GM11168 (cell line): ENCODE measurements around the gene ALDH1A3.

Experiments used
- in situ Hi-C: fragments of 300-500 bp; cut with MboI; formaldehyde crosslinking; loops from one replicate; pipeline ENCODE4 v1.12.0; 2022; ENCODE audit warnings: low sequenced_read_pairs; ENCODE audit not compliant: unreplicated experiment

ALDH1A3 gene

DNA sequence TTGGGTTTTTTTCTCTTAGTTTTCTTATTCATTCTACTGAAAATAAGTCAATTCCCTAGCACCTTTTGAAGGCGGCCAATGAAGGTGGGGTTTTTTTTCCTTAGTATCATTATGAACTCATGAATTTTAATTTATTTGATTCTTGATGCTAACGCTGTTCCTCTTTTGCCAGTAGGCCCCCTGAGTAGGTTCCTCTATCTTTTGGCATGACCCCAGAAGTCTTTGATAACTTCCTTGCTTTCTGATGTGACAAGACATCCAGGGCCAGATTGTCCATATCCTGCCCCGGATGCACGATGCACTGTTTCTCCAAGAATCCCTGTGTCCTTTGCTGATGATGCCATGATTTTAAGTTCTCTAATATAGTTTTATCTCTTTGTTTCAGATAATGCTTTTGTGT is 60.2 kb downstream of the ALDH1A3 start:
- in situ Hi-C loops: no loop called here

DNA sequence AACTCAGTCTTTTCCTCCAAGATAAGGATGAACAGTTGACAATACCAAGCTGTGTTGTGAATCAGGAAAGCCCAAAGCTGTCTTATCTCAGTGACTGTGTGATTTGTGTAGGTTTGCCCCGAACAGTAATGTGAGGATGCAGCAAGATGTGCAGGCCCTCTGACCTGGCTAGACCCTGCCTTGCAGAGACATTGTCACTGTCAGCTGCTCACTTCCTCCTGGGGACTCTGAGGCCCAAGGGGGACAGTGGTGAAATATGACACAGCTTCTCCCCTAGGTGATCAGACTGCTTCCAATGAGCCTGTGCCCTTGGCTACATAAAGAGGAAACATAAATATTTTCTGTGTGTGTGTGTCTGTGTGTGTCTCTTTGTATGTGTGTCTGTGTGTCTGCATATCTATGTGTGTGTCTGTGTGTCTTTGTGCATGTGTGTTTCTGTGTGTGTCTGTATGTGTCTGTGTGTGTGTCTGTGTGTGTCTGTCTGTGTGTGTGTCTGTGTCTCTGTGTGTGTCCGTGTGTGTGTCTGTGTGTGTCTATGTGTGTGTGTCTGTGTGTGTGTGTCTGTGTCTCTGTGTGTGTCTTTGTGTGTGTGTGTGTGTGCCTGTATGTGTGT is 61.2 kb downstream of the ALDH1A3 start:
- in situ Hi-C loops: no loop called here

DNA sequence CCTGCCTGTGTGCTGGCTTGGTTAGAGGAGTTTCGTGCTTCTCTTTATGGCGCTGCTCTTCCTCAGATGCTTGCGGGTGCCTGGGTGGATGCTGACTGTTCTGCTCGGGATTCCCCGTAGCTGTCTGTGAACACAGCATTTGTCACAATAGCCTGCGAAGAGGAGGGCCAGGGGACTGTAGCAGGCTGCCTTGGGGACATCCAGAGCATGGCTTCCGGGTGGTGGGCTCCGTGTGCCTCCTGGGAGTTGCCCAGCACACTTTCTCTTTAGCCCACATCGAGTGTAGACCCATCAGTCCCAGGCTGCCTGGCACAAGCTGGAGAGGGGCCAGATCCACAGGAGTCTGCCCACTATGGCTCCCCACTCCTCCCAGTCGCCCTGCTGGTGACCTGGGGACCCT is 61.9 kb downstream of the ALDH1A3 start:
- in situ Hi-C loops: no loop called here

DNA sequence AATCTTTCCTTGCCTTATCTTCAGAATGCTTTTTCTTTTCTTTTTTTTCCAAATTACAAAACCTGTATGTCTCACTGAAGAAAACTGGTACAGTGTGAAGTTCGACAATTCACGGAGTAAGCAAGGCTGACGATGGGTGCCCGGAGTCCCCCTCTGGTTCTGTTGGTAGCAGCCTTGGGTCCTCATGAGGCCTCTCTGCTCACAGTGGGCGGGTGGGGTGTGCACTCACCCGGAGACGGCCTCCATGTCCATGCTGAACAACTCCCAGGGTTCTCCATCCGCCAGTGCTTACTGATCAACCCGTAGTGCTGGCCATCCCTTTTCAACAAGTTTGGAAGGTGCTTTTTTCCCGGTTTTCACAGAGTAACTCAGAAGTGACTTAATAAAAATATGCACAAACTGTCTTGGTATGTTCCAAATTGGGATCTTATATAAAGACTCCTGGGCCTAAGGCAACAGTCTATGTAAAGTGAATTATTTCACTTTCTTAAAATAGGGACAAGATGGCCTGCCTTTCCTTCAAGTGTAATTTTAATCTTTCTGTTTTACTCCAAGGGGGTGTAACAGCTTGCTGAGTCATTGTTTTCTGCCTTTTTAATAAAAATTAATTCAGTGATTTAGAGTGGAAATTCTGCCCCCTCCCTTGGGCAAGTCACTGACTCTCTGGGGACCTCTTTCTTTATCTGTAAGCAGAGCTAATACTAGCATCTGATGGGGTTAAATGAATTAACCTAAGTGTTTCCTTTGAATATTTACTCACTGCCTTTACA is 63.2 kb downstream of the ALDH1A3 start:
- in situ Hi-C loops: no loop called here

DNA sequence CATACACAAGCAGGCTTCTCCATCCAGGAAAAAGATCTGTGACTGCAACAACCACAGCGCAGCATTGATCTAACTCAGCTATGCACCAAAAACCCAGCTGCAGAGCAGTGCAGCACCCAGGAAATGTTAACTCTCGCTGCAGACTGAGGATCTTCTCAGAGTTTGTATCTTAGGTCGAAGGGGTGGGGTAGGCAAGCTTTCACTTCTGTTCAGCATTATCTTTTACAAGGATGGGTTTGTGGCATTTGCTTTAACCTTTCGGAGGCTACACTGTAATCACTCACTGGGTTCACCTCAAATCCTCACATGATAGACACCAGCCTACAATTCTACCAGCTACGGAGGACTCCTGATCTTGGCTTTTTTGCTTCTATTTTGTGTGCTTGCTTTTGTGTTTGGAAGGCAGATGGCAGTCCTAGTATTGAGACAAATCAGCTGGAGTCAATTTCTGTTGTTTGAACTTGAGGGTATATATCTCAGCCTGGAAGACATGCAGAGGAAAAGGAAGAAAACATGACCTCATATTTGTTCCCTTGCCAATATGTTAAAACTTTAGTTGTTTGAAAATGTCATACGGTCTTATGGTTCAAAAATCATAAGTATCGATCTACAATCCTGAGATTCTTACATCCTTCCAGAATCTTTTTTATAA is 64.7 kb downstream of the ALDH1A3 start:
- in situ Hi-C loops: no loop called here

DNA sequence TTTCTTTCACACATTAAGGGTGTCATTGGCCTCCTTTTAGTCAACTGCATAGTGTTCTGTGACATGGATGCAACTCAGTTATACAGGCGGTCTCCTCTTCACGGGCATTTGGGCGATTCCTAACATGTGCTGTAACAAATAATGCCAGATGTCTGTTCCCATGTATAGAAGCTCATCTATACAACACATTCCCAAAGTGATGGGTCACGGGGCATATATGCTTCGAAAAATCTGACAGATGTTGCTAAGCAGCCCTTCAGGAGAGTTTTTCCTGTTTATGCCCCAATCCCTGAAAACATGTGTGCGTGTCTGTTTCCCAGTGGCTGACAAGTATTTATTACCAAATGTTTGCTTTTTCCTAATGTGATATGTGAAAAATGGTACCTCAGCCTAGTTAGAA is 65.4 kb downstream of the ALDH1A3 start:
- in situ Hi-C loops: no loop called here

DNA sequence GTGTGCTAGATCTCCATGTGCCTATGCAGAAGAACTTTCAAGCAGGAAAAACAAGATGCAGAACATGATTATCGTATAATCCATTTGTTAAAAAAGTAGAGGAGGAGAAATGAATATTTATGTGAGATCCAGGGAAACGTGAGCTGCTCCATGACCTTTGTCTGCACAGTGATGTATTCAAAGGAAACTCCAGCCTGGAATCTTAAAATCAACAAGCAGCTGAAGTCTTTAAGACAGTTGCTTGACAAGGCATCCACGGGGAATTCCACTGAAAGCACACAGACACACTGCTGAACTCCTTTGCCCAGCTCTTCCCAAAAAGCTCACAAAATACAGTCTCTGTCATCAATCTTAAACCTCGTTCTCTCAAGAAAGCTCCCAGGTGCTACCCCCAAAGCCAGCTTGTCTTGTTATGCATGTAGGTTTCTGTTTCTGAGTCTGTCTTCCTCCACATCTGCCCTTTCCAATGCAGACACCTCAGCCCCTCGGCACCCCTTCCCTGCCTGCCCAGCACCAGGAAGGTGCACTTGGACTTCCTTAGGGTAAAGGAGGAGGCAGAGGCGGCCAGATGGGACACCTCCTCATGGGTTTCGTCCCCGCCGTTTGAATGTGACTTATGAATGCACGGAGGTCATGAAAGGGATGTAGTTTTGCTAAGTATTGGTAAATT is 68.3 kb downstream of the ALDH1A3 start:
- in situ Hi-C loops: no loop called here

DNA sequence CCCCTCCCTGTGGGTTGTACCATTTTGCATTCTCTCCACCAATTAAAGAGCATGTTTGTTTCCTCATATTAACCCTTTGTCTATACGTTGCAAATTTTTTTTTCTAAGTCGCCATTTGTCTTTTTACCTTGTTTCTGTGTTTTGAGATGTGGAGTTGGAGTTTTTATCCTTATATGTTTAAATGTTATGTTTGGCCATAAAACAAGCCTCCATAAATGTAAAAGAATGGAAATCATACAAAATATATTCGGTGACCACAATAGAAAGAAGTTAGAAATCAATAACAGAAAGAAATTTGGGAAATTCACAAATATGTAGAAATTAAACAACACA is 68.8 kb downstream of the ALDH1A3 start:
- in situ Hi-C loops: no loop called here

DNA sequence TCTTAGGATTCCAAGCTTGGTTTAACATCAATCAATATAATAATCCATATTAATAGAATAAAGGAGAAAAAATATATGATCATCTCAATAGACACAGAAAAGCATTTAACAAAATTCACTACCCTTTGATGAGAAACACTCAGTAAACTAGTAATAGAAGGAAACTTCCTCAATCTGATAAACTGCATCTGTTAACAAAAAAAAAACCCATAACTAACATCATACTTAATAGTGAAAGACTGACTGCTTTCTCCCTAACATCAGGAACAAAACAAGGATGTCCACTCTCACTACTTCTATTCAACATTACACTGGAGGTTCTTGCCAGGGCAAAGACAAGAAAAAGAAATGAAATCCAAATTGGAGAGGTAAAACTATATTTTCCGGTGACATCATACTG is 70.1 kb downstream of the ALDH1A3 start:
- in situ Hi-C loops: no loop called here

DNA sequence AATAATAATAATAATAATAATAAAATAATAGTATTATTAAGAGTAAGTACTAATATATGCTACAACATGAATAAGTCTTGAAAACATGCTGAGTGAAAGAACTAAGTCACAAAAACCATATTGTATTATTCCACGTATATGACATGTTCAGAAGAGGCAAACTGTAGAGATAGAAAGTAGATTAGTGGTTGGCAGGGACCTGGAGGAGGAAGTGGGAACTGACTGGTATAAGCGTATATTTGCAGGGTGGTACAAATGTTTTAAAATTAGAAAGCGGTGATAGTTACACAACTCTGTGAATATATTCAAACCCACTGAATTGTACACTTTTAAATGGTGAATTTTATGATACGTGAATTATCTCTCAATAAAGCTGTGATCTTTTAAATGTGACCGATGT is 72.3 kb downstream of the ALDH1A3 start:
- in situ Hi-C loops: no loop called here

DNA sequence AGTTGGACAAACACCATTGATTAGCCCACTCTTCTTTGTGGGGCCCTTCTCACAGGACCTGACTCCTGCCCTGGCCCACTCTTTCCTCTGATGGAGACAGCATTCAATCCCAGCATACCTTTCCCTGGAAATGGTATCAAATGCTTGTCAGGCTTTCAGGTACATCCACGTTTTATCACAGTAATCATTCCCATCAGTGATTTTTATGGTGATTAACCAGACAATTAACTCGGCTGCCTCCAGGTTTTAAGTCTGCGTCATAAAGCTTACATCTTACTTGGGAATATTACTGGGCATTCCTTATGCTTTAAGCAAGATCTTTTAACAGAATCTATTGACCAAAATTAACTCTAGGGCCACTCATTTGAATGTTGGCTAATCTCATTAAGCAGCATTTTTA is 72.9 kb downstream of the ALDH1A3 start:
- in situ Hi-C loops: no loop called here

DNA sequence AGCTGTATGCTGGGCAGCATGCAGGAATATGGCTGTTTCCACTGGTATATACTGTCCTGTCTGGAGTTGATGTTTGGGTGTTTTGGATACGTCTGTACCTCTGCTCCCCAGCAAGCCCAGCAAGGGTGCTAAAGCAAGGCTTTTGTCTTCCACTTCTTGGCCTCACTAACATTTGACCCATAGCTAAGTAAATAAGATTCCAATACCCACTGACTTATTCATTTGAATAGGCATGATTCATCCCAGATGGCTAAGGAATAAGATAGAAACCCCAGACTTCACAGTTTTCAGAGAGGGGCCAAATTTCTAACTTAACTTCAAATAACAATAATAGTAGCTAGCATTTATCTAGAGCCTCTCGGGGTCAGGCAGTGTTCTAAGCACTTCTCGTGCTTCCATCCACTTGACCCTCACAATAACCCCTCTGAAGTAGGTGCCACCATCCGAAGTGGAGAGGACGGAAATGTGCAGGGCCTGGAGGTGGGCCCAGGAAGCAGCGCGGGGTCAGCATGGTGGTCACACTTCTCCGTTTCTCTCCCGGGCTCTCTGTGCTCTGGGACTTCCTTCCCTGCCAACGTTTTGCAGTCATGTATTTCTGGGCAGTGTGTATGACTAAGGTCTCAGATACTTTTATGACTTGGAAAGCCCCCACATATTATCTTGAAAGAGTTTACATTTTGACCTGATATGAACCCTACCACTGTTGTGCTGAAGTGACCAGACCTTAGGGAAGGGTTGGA is 78.9 kb downstream of the ALDH1A3 start:
- in situ Hi-C loops: no loop called here

DNA sequence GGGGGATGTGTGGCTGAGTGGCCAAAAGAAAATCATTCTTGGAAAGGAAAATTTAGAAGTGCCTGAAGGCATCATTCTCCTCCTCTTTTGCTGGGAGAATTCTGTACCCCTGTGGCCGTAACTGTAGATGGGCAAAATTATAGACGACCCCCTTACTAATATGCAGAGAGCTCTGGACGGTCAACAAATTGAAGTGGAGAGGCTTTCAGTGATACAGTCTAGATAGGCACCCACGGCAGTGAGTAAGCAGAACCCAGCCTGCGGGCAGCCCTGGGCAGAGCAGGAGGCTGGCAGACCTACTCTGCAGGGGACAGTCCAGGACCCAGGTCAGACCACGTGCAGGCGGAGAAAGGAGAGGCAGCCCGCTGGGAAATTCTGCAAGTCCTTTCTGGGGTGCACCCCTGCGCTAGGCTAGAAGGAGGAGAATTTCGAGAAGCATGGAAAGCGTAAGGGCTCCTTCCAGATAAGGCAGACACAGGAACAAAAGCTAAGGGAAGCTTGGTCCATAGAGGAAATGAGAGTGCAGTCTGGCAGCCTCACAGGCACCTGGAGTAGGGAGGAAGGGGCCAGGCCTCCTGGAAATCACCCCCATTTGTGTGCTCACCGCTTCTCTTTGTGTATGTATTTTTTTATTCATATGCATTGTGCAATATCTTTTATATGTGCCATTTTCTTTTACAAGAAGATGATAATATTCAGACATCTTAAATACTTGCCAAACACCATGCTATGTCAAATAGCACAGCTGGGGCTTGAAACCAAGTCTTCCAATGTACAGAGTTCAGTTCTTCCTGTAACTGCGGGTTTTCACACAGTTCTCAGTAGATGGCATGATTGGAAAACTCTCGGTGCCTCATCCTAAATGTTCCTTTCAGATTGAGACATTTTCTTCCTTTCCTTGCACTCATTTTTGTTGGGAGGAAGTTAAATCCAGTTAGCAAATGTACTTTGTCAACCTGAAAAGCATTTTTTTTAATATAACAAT is 79.7 kb downstream of the ALDH1A3 start:
- in situ Hi-C loops: no loop called here
